HG03565 (cell line): ENCODE results near the gene RFK.
"Not testable (repeated sequence)": the region's sequence is repeated elsewhere in the genome, so short reads cannot be mapped to it uniquely, and the experiment has no call there.

Experiments
- ATAC-seq: cut with Tn5 transposase; IDR thresholded peaks from one replicate; pipeline ENCODE4 v1.9.1; 2021; ENCODE audit warnings: mild to moderate bottlenecking, moderate library complexity; ENCODE audit not compliant: unreplicated experiment

RFK gene

GRCh38 chr9:76372336-76372735, 21.9 kb downstream of the RFK start:
- no peak for ATAC-seq

DNA sequence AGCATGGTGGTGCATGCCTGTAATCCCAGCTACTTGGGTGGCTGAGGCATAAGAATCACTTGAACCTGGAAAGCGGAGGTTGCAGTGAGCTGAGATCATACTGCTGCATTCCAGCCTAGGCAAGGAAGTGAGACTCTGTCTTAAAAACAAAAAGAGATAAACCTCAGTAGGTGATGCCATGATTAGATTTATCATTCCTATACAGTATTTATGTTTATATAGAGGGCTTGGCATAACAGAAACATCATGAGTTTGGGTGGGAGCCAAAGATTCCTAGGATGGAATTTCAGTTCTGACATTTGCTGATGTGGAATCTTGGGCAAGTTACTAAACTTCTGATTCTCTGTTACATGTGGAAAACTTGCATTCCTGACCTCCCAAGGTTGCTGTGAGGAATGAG, 22.3 kb downstream of the RFK start:
- no peak for ATAC-seq

DNA sequence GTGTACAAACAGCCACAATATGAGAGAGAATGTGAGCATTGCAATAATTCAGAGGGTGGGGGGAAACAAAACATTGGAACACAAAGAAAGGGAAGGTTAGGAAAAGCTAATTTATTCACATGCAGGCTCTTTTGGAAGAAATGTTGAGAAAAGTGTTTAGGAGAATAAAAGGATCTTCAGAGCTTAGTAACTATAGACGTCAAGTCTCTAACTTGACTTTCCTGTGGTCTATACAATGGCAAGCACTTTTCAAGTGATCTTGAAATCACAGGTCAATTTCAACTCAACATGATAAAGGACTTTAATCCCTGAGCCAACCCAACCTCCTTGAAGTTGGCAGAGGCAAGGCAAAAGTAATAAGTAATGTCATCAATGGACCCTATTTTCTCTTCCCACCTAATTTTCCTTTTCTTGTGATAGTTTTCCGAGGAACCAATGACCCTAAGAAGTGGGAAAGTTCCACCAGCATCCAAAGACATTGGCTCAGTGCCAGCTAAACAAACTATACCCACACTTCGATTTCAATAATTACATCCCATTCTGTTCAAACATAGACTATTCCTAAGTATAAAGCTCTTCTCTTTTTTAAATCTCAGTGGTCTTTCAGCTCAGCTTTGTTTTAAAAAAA, 23.7 kb downstream of the RFK start:
- no peak for ATAC-seq

DNA sequence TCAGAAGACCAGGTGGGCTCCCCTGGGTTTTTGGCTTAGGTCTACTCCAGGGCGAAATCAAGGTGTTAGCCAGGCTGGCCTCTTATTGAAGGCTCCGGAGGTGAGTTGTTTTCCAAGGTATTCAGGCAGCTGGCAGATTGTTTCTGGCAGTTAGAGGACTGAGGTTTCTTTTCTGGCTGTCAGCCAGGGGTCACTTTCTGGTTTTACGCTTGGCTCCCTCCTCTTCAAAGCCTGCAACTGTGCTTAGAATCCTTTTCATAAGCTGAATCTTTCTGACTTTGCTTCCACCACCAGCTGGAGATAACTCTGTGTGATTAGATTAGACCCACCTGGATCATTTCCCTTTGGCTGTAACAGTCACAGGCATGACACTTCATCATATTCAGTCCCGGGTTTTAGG, 24.6 kb downstream of the RFK start:
- ATAC-seq, result peak; percentile 72

DNA sequence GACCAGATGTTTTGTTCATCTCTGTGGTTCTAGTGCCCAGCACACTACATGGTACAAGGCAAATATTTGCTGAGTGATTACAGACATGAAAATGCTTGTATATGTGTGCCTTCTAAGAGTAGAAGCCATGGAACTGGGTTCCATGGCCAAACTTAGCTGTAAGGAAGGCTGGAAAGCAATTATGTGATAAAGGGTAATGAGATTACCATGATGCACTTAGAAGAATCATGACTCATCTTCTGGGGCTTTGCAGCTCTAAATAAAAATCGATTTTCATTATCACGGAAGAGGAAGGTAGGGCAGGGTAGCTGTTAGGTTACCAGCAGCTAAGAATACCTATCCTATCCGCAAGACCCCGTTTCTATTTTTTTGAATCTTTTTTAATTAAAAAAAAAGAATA, 28.0 kb downstream of the RFK start:
- no peak for ATAC-seq

- no peak for ATAC-seq
Observed at GRCh38 chr9:76365028-76365427, 29.2 kb downstream of the RFK start.

DNA sequence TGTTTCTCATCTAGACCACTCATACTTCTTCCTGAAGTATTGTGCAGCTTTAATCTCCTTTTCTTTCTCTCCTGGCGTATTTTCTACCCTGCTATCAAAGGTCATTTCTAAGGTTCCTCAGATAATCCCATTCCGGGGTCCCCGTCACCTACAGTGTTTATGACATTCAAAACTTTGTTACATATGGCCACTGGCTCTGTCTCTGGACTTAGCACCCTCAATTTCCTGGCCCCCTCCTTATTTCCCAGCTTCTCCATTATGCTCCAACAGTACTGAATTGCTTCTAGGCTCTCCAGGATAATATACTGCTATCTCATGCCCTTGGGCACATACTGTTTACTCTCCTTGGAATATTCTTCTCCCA, 31.2 kb downstream of the RFK start:
- ATAC-seq, result no peak

GRCh38 chr9:76362332-76363031, 31.7 kb downstream of the RFK start:
- ATAC-seq, result not testable (repeated sequence)

DNA sequence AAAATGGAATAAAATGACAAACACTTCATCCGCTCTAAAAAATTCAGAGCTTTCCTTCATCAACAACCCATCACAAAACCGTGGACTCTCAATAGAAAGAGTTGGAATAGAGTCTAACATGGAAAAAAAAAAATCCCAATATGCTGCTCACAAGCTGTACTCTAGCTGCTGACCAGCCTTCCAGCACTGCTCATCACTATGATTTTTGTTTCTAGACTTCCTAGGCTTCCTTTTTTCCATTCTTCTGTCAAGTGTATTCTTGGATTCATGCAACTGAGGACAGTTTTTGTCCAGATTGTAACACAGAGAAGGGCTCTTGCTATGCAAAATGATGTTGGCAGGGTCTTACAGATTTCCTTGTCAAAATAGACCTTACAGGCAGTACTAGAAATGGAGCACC, 34.5 kb downstream of the RFK start:
- no peak for ATAC-seq

DNA sequence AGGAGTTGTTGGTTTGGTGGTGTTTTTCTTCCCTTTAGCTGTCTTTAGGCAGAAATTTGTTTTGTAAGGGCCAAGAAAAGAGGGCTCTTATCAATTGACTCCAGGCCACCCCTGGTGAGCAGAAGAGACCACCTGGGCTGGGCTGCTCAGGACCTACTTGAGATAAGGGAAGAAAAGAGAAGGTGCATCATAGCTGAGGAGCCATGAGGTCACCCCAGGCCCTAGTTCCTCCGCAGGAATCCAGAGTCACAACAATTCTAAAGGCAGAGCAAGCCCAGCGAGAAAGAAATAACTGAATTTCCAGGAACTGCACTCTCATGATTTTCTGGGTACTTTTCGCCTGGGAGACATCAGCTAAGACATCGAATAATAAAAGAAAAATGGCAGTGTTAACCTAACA, 34.9 kb downstream of the RFK start:
- ATAC-seq, result no peak

DNA sequence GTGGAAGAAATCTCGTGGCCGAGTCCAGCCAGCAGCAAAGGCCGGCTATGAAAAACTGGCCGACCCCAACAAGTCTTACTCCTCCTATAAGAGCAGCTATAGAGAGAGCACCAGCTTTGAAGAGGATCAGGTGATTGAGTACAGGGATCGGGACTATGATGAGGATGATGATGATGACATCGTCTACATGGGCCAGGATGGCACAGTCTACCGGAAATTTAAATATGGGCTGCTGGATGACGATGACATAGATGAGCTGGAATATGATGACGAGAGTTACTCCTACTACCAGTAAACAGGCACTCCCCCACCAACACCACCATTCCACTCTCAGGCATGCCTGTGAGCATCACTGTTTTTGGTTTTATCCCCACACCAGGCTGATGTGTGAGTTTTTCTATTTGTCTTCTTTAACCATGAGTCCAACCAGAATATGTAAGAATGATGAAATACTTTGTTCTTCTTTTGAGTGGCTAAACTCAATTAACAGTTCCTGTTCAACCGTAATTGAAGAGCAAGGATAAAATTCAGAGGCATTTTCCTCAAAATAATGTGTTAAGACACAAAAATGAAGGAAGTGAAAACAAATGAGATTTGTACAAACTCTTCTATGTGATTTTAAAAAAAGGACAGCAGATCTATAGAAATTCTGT, 35.5 kb downstream of the RFK start:
- no peak for ATAC-seq

DNA sequence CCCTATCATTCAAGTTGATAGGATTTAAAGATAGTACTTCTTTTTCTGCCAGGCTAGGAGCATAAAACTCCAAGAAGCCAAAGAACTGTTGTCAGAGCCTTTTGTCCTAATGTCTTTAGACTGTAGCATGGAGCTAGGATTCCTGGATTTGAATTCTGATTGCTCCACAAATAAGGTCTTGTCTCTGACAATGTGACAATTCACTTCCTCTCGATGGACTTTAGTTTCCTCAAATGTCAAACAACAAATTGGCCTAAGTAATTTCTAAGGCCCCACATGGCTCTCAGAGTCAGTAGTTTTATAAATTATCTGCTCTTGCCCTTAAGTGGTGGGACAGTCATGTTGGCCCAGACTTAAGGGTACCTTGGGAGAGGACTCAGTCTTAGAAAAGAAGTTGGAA, 36.7 kb downstream of the RFK start:
- no peak for ATAC-seq

DNA sequence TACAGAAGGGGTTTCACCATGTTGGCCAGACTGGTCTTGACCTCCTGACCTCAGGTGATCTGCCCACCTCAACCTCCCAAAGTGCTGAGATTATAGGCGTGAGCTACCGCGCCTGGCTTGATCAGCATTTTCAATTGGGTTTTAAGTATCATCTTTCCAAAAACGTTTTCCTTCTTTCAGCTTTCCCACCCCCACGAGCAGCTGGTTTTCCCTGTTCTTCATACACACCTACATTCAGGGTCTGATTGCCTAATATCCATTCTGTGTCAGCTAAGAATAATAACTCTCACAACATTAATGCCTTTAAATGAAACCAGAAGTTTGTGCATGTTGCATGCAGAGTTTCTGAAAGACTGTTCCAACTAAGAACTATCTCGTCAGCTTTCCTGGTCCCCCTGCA, 38.3 kb downstream of the RFK start:
- no peak for ATAC-seq

- no peak for ATAC-seq
Observed at GRCh38 chr9:76354221-76354620, 40.0 kb downstream of the RFK start.

- no peak for ATAC-seq
Observed at GRCh38 chr9:76353280-76353679, 40.9 kb downstream of the RFK start.

DNA sequence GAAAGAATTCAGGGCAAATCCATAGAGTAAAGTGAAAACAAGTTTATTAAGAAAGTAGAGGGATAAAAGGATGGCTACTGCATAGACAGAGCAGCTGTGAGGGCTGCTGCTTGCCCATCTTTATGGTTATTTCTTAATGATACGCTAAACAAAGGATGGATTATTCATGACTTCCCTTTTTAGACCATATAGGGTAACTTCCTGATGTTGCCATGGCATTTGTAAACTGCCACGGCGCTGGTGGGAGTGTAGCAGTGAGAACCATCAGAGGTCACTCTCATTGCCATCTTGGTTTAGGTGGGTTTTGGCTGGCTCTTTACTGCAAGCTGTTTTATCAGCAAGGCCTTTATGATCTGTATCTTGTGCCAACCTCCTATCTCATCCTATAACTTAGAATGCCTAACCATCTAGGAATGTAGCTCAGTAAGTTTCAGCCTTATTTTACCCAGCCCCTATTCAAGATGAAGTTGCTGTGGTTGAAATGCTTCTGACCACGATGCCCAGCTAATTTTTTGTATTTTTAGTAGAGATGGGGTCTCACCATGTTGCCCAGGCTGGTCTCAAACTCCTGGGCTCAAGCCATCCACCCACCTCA, 42.1 kb downstream of the RFK start:
- ATAC-seq, result no peak

DNA sequence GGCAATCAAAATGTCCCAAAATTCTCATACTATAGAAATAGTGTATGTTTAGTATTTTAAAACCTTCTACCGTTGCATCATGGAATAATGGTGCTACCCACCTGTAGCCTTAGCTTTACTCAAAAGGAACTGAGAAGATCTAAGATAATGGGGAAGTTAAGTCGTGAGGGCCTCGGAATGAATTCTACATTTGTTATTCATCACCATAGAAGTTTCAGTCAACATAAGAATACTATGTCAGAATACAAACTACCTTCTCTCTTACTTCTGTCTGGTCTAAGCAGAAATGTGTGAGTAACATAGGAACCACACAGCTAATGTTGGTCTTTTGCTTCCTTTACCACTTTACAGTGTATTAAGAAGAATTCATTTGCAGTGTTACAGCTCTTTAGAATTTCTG, 43.2 kb downstream of the RFK start:
- ATAC-seq, result peak; percentile 61

GRCh38 chr9:76349865-76350264, 44.4 kb downstream of the RFK start:
- no peak for ATAC-seq

GRCh38 chr9:76342858-76343257, 51.4 kb downstream of the RFK start:
- no peak for ATAC-seq

- no peak for ATAC-seq
Observed at GRCh38 chr9:76342201-76342600, 52.0 kb downstream of the RFK start.

DNA sequence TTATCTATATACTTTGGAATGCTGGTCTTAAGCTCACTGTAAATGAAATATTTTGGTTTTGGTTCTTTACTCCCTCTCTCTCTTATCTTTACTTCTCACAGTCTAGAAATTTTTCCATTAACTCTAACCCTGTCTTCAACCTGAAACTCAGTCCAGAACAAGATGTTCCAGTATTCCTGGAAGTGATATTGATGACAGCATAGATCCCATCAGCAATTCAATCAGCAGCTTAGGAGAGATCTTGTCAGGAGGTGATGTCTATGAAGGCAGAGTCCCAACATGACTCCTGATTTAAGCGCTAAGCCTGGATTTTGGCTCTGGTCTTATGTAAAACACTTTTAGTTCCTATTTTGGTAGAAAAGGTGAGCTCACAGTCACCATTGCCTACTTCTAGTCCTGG, 52.6 kb downstream of the RFK start:
- no peak for ATAC-seq

DNA sequence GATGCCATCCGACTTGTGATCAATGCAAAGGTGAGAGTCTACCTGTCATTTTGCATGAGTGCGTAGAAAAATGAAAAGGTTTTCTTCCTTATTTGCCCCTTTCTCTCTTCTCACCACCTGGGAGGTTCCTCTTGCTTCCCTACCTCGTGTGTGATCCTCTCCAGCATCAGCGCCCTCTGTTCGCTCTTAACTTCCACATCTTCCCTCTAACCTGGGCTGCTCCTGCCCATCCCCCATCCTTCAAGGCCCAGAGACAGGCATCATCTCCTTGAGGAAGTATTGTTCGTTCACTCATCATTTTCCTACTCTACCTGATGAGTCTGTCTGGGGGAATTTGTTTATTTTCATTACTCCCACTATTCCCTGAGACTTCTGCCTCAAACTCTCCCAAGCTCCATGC, 55.8 kb downstream of the RFK start:
- ATAC-seq, result no peak
